Cardiac atrium fibroblast (primary cell): ENCODE measurements around the gene PCDH19. TPM values are rescaled to one million over a fixed set of nuclear protein-coding genes. Genes with fewer than 3 reads are reported as not detected.

ENCODE experiments used
- total RNA-seq: library from RNA; depleted of rRNA; stranded (reverse); fragments of >200 nt; gene quantifications from 2 replicates; pipeline ENCODE4 v1.2.3, GENCODE V29; 2015

Gene PCDH19
- total RNA-seq: 0.16 and 0.18 TPM in 2 replicates

GRCh38 chrX:100409610-100410590, at the start of gene PCDH19:
TSS of gene PCDH19 (minus strand) at chrX:100410273. CDS start at chrX:100408597, 1,676 bp downstream.

Other genes starting within 250 kb of the PCDH19 start
- not detected in 2 replicates for gene TNMD, start 174.7 kb upstream of the PCDH19 start, total RNA-seq
- 26.9 and 30.1 TPM in 2 replicates for gene TSPAN6, start 226.5 kb upstream of the PCDH19 start, total RNA-seq
- 115 and 168 TPM in 2 replicates for gene SRPX2, start 233.9 kb upstream of the PCDH19 start, total RNA-seq